Right atrium auricular region (tissue), 2 donors: ENCODE data around the gene ATP2B2. TPM values are rescaled to one million over a fixed set of nuclear protein-coding genes. Genes with fewer than 3 reads are reported as not detected.

Experiments
- DNase-seq: peaks from one replicate; pipeline ENCODE4 v3.0.0-alpha.2; 2019; ENCODE audit warnings: low spot score
- H3K27ac ChIP-seq, 2 donors: fragments of 200-600 bp; sonication (generic); 1 replicate in 1 of 2; 2 replicates in 1 of 2; pipeline ENCODE4 v1.5.1; 2016 to 2019
- H3K27me3 ChIP-seq, 2 donors: fragments of 200-600 bp; sonication (generic); one replicate each; pipeline versions ENCODE4 v1.5.1 to v1.6.0; 2017 to 2019
- H3K36me3 ChIP-seq: fragments of 200-600 bp; sonication (generic); one replicate; pipeline ENCODE4 v1.5.1; 2016
- H3K4me1 ChIP-seq, 2 donors: fragments of 200-600 bp; sonication (generic); one replicate each; pipeline versions ENCODE4 v1.5.1 to v1.6.0; 2017 to 2019
- H3K4me3 ChIP-seq, 2 donors: fragments of 200-600 bp; sonication (generic); 1 replicate in 1 of 2; 2 replicates in 1 of 2; pipeline ENCODE4 v1.5.1; 2017 to 2019; ENCODE audit warnings: mild to moderate bottlenecking in 1 of 2, moderate library complexity in 1 of 2
- H3K9me3 ChIP-seq, 2 donors: fragments of 200-600 bp; sonication (generic); one replicate each; pipeline ENCODE4 v1.5.1; 2019
- total RNA-seq, 2 donors: library from RNA; depleted of rRNA; stranded (reverse); fragments of >200 nt; gene quantifications; one replicate each; pipeline ENCODE4 v1.1.0, GENCODE V29; 2016
- TF ChIP-seq, protein P1 (sequence below), 2 donors: fragments of 200-600 bp; sonication (generic); IDR thresholded peaks; one replicate each; pipeline ENCODE4 v1.5.1; 2019; ENCODE audit warnings: antibody characterized with exemption in 2 of 2

ATP2B2 gene
- total RNA-seq, 2 donors from 2014 or later = 0.12 to 0.15 TPM

DNA sequence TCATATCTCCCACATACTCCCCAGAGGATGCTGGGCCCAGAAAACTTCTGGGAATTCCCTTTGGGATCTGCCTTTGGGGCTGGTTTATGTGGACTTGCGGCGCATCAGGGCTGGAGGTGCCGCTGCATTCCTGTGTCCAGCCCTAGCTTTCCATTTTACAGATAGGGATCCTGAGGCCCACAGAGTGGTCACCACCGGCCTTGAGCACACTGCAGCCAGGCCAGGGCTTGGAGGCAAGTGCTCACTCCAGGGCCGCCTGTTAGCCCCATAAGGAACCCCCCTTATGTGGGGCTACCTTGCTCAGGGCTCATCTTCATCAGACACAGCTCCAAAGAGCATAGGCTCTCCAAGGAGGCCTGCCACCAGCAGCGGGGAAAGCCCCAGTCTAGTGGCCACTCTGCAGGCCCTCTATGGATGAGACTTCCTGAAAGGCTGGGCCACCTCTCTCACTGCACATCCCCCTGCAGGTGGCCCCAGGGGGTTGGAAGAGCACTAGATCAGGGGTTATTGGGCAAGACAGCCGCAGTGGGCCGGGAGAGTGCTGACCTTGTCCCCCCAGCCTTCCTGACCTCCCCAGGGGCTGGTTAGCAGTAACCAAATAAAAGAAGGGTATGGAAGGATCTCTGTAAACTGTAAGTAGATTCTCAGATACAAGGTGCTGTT lies 9.2 kb upstream of the ATP2B2 start:
- no peak overlapping the region for H3K27ac ChIP-seq
- no peaks in the 10 kb centered on the region for H3K27me3 ChIP-seq
- TF ChIP-seq, protein P1, sequence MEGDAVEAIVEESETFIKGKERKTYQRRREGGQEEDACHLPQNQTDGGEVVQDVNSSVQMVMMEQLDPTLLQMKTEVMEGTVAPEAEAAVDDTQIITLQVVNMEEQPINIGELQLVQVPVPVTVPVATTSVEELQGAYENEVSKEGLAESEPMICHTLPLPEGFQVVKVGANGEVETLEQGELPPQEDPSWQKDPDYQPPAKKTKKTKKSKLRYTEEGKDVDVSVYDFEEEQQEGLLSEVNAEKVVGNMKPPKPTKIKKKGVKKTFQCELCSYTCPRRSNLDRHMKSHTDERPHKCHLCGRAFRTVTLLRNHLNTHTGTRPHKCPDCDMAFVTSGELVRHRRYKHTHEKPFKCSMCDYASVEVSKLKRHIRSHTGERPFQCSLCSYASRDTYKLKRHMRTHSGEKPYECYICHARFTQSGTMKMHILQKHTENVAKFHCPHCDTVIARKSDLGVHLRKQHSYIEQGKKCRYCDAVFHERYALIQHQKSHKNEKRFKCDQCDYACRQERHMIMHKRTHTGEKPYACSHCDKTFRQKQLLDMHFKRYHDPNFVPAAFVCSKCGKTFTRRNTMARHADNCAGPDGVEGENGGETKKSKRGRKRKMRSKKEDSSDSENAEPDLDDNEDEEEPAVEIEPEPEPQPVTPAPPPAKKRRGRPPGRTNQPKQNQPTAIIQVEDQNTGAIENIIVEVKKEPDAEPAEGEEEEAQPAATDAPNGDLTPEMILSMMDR (IDR thresholded peaks at IDR 0.05) = no peak
- H3K9me3 ChIP-seq = no peaks in the 10 kb centered on the region
- peaks cover 0 to 28% of the 10 kb centered on the region in 2 donors for H3K4me1 ChIP-seq
- no peak for DNase-seq
- H3K4me3 ChIP-seq = no peak overlapping the region
- H3K36me3 ChIP-seq = no peaks in the 10 kb centered on the region

DNA sequence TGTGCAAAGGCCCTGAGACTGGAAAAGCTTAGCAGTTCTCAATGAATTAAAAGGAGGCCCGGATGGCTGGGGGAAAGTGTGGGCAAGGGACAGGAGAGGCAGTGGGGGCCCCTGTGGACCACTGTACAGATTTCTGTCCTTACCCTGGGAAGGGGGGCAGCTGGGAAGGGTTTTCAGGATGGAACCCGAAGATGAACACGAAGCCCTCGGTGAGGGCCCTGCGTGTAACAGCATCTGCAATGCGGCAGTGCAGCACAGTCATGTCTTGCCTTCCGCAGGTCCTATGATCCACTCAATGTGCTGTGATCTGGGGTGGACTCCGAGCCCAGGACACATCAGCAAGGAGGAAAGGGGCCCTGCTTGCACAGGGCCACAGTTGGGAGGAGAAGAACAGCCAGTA lies 7.9 kb upstream of the ATP2B2 start:
- Histone ChIP-seq H3K9me3 (no peaks in the 10 kb centered on the region), H3K4me3 (no peak overlapping the region), H3K27ac (no peak overlapping the region), H3K27me3 (no peaks in the 10 kb centered on the region), H3K36me3 (no peaks in the 10 kb centered on the region), H3K4me1 (peaks cover 0 to 18% of the 10 kb centered on the region in 2 donors)
- TF ChIP-seq, protein P1 (IDR thresholded peaks at IDR 0.05) = no peak
- DNase-seq = no peak

DNA sequence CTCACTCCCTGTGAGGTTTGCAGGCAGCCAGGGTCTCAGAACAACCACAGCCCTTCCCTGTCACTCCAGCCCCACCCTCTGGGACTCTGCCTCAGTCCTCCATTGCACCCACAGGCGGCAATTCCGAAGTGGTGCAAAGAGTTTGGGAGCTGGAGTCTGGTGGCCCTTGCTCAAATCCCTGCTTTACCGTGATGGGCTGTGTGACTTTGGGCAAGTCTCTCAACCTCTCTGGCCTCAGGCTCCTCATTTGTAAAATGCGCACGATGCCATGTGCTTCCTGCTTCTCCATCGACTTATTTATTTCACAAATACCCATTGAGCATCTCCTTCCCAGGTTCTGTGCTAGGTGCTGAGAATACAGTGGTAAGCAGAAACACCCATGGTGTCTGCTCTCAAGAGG lies 7.3 kb upstream of the ATP2B2 start:
- Histone ChIP-seq H3K27me3 (no peaks in the 10 kb centered on the region), H3K9me3 (no peaks in the 10 kb centered on the region), H3K4me3 (no peak overlapping the region), H3K27ac (no peak overlapping the region), H3K36me3 (no peaks in the 10 kb centered on the region), H3K4me1 (peaks cover 0 to 11% of the 10 kb centered on the region in 2 donors)
- DNase-seq = no peak
- TF ChIP-seq, protein P1 (IDR thresholded peaks at IDR 0.05) = no peak

DNA sequence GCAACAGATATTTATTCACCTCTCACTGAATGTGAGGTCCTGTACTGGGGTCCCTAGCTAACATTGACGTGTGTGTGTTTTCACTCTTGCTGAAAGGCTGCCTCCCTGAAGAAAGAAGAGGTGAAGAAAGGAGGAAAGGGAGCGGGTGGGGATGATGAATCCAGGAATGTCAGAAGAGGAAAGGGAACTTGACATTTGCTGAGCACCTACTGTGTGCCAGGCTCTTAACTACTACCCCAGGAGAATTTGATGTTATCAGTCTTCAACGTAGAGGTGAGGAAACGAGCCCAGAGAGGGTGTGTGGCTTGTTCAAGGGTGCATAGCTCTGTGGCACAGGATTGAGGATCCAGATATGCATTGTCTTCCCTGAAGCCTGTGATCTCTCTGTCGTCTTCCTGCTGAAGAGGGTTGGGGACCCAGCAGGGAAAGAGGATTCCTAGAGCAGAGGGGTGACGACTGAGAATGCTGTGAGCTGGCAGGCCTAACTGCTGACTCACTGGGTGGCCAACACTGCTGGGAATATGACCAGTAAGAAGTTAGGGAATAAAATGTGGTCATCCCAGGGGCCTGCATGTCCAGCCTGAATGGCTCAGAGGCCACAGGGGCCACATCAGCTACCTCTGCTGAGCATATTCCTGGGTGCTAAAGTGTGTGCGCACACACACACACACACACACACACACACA lies 6.6 kb upstream of the ATP2B2 start:
- no peak overlapping the region for H3K27ac ChIP-seq
- TF ChIP-seq, protein P1 (IDR thresholded peaks at IDR 0.05) = no peak
- DNase-seq = no peak
- no peaks in the 10 kb centered on the region for H3K36me3 ChIP-seq
- H3K27me3 ChIP-seq = no peaks in the 10 kb centered on the region
- no peaks in the 10 kb centered on the region for H3K9me3 ChIP-seq
- peaks cover 0 to 4% of the 10 kb centered on the region in 2 donors for H3K4me1 ChIP-seq
- no peak overlapping the region for H3K4me3 ChIP-seq

DNA sequence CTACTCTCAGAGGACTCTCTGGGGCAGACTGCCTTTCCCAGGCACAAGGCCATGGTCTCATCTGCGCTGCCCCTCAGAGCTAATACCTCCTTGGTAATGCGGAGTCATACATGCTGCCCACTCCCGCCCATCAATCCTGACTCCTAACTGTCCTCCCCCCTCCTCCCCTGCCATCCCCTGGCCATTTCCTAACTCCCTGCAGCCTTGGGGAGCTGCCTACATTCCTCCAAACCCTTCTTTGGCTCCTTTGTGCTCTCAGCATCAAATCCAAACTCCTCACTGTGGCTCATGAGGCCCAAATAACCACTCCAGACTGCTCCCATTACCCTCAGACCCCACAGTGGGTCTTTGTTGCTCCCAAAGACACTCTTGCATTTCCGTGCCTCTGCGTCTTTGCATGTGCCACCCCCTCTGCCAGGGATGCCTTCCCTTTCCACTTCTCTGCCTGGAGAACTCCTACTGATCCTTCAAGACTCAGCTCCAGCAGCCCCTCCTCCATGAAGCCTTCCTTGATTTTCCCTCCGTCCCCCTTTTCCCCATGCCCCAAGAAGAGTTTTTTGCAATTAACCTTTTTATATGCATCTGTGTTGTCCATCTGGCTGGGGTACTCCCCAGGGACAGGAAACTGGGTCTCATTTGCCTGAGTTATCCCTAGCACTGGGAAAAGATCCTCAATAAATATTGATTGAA lies 5.5 kb upstream of the ATP2B2 start:
- TF ChIP-seq, protein P1 (IDR thresholded peaks at IDR 0.05) = no peak
- Histone ChIP-seq H3K4me1 (peaks cover 0 to under 1% of the 10 kb centered on the region in 2 donors), H3K27me3 (no peaks in the 10 kb centered on the region), H3K4me3 (no peak overlapping the region), H3K27ac (no peak overlapping the region), H3K36me3 (no peaks in the 10 kb centered on the region), H3K9me3 (no peaks in the 10 kb centered on the region)
- DNase-seq = no peak
